IMR-90 (cell line): ENCODE measurements around the gene LHX8. TPM values are rescaled to one million over a fixed set of nuclear protein-coding genes. Genes with fewer than 3 reads are reported as not detected.

Experiments
- ATAC-seq: fragments of 200-7000 bp; cut with Tn5 transposase; 2 replicates; pipeline ENCODE4 v1.9.1; 2020; ENCODE audit warnings: low read depth, mild to moderate bottlenecking, moderate library complexity
- BruUV-seq: library from RNA; stranded (reverse); fragments of 400-500 nt; replicated peaks from 2 replicates; lab custom pipeline; 2021; lab: Mats Ljungman, UMichigan
- CTCF ChIA-PET: fragments of 300-600 bp; formaldehyde crosslinking; extraction: SDS; loops from one replicate; lab custom pipeline; 2021; ENCODE audit warnings: antibody characterized with exemption; lab: Yijun Ruan, JAX
- POLR2A ChIA-PET: fragments of 300-600 bp; sonication (Branson Sonifier 250); formaldehyde crosslinking; loops from one replicate; lab custom pipeline; 2022; ENCODE audit warnings: antibody characterized with exemption; ENCODE audit not compliant: unreplicated experiment; lab: Charles Lee
- DNase-seq: peaks from one replicate; pipeline ENCODE4 v3.0.0; 2013
- H2AFZ ChIP-seq: replicated peaks from 2 replicates; pipeline ENCODE3; 2013; ENCODE audit warnings: low read length, mild to moderate bottlenecking; ENCODE audit not compliant: poor library complexity
- H2AK5ac ChIP-seq: 2 replicates; pipeline ENCODE4 v1.6.1; 2013; ENCODE audit warnings: low read depth, low read length, inconsistent platforms
- H2AK9ac ChIP-seq: replicated peaks from 2 replicates; pipeline ENCODE3; 2013; ENCODE audit warnings: mild to moderate bottlenecking, low read depth, low read length, moderate library complexity; ENCODE audit not compliant: poor library complexity
- H2BK120ac ChIP-seq: 2 replicates; pipeline ENCODE4 v1.6.1; 2013; ENCODE audit warnings: low read depth, low read length, inconsistent platforms
- H2BK15ac ChIP-seq: 3 replicates; pipeline ENCODE4 v1.6.1; 2013; ENCODE audit warnings: low read depth, low read length, inconsistent platforms
- H2BK20ac ChIP-seq: 2 replicates; pipeline ENCODE4 v1.6.1; 2013; ENCODE audit warnings: low read depth, mild to moderate bottlenecking, inconsistent platforms, low read length, moderate library complexity
- H2BK5ac ChIP-seq: 2 replicates; pipeline ENCODE4 v1.6.1; 2013; ENCODE audit warnings: mild to moderate bottlenecking, low read depth, low read length, inconsistent platforms; ENCODE audit not compliant: poor library complexity, severe bottlenecking
- H3K14ac ChIP-seq: replicated peaks from 2 replicates; pipeline ENCODE4 v1.6.1; 2013; ENCODE audit warnings: low read depth, low read length, inconsistent platforms
- H3K18ac ChIP-seq: 2 replicates; pipeline ENCODE4 v1.6.1; 2013; ENCODE audit warnings: low read depth, low read length, control low read depth
- H3K23ac ChIP-seq: 2 replicates; pipeline ENCODE4 v1.6.1; 2013; ENCODE audit warnings: low read depth, low read length, inconsistent platforms
- H3K27ac ChIP-seq: 2 replicates; pipeline ENCODE4 v1.5.1; 2013; ENCODE audit warnings: mild to moderate bottlenecking, control low read depth, low read length; ENCODE audit not compliant: insufficient read depth
- H3K27me3 ChIP-seq: 2 replicates; pipeline ENCODE4 v1.6.1; 2013; ENCODE audit warnings: low read length; ENCODE audit not compliant: control insufficient read depth, insufficient read depth
- H3K36me3 ChIP-seq: 2 replicates; pipeline ENCODE4 v1.6.1; 2013; ENCODE audit warnings: low read length, mixed read lengths; ENCODE audit not compliant: control insufficient read depth, insufficient read depth
- H3K4ac ChIP-seq: 2 replicates; pipeline ENCODE4 v1.6.1; 2013; ENCODE audit warnings: low read depth, low read length, inconsistent platforms
- H3K4me1 ChIP-seq: 2 replicates; pipeline ENCODE4 v1.6.1; 2013; ENCODE audit warnings: low read length, mixed read lengths; ENCODE audit not compliant: control insufficient read depth, insufficient read depth
- H3K4me2 ChIP-seq: 2 replicates; pipeline ENCODE4 v1.6.1; 2013; ENCODE audit warnings: low read depth, mild to moderate bottlenecking, control low read depth, low read length, moderate library complexity
- H3K4me3 ChIP-seq: 2 replicates; pipeline ENCODE4 v1.5.1; 2013; ENCODE audit warnings: low read depth, mild to moderate bottlenecking, control low read depth, low read length, moderate library complexity; ENCODE audit not compliant: insufficient read depth
- H3K56ac ChIP-seq: 2 replicates; pipeline ENCODE4 v1.6.1; 2013; ENCODE audit warnings: low read length, inconsistent platforms; ENCODE audit not compliant: insufficient read depth; ENCODE audit errors: extremely low read depth
- H3K79me1 ChIP-seq, 2 experiments: 2 replicates each; pipeline ENCODE4 v1.6.1; 2013; ENCODE audit warnings: low read length in 2 of 2, inconsistent platforms in 1 of 2, low read depth in 1 of 2
- H3K9ac ChIP-seq: 2 replicates; pipeline ENCODE4 v1.6.1; 2013; ENCODE audit warnings: low read depth, low read length, control low read depth
- H3K9me1 ChIP-seq: 2 replicates; pipeline ENCODE4 v1.6.1; 2013; ENCODE audit warnings: low read length, inconsistent platforms; ENCODE audit not compliant: insufficient read depth
- H3K9me3 ChIP-seq: 2 replicates; pipeline ENCODE4 v1.6.1; 2013; ENCODE audit warnings: low read length; ENCODE audit not compliant: control insufficient read depth, insufficient read depth
- H4K20me1 ChIP-seq: 2 replicates; pipeline ENCODE4 v1.6.1; 2013; ENCODE audit warnings: low read length, inconsistent platforms; ENCODE audit not compliant: insufficient read depth
- H4K5ac ChIP-seq: 2 replicates; pipeline ENCODE4 v1.6.1; 2013; ENCODE audit warnings: mild to moderate bottlenecking, low read depth, low read length, control low read depth
- H4K8ac ChIP-seq, 2 experiments: 2 replicates each; pipeline ENCODE4 v1.6.1; 2013; ENCODE audit warnings: low read depth in 2 of 2, low read length in 2 of 2, control low read depth in 1 of 2, inconsistent platforms in 1 of 2
- H4K91ac ChIP-seq: 2 replicates; pipeline ENCODE4 v1.6.1; 2013; ENCODE audit warnings: low read depth, low read length, inconsistent platforms; ENCODE audit not compliant: insufficient read depth
- RAD21 ChIP-seq: IDR thresholded peaks from 2 replicates; pipeline ENCODE4 v1.6.1; 2012; ENCODE audit warnings: low read length, improper control_type of control experiment
- WGBS, 2 experiments: methylation state at CpG; one replicate each; pipeline versions ENCODE4 v1.1.5 to v1.1.7; 2013; ENCODE audit warnings: missing lambda C conversion rate in 2 of 2; ENCODE audit not compliant: insufficient read length in 1 of 2; ENCODE audit errors: extremely low coverage in 2 of 2; 5-methylcytosine and 5-hydroxymethylcytosine counted together
- dilution Hi-C: fragments of 300-500 bp; cut with HindIII; formaldehyde crosslinking; loops from one replicate; pipeline ENCODE4 v1.14.3; 2018; ENCODE audit warnings: low sequenced_read_pairs; ENCODE audit not compliant: unreplicated experiment
- in situ Hi-C: fragments of 300-500 bp; cut with MboI; formaldehyde crosslinking; loops from 3 replicates; pipeline ENCODE4 v1.14.3; 2019; ENCODE audit warnings: low sequenced_read_pairs, inconsistent platforms, mixed read lengths
- intact Hi-C: fragments of 100-400 bp; cut with micrococcal nuclease; formaldehyde crosslinking; loops from 2 replicates; pipeline ENCODE4 v1.10.0; 2022
- polyA plus RNA-seq, 3 experiments: library from polyadenylated mRNA; depleted of rRNA; stranded (reverse); fragments of >200 nt; gene quantifications; 2 replicates each; pipeline ENCODE4 v1.2.3, GENCODE V29; 2012; ENCODE audit warnings: low replicate concordance in 1 of 3
- total RNA-seq: library from RNA; depleted of rRNA; stranded (reverse); fragments of >200 nt; gene quantifications from 2 replicates; pipeline ENCODE4 v1.2.3, GENCODE V29; 2012

The LHX8 gene
- total and polyA plus RNA-seq, 2 of the 4 experiments (the other 2 are of a cell fraction): not detected

DNA sequence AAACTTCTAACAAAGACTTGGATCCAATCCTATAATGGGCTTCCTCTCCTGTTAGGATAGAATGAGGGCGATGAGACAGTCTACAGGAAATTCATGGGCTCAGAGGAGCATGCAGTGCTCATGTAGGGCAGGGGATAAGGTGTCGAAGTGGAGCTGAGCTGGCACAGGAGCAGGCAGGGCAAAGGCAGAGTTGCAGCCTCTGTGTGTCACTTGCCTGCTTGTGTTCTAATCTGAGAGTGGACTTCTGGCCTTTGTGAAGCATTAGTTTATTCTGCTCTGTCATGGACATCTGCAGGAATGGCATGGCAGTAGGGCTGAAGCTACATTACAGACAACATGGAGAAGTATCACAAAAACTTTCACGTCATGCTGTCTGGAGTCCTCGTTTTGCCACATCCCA lies 32.6 kb downstream of the LHX8 start:
- Histone ChIP-seq H3K9me1 (no peaks in the 10 kb centered on the region), H3K4me3 (no peak overlapping the region), H4K91ac (no peak overlapping the region), H3K27ac (no peak overlapping the region), H2BK20ac (no peak overlapping the region), H2BK15ac (no peak overlapping the region), H3K27me3 (no peaks in the 10 kb centered on the region), H3K18ac (no peak overlapping the region), H3K9ac (no peak overlapping the region), H2BK120ac (no peak overlapping the region), H4K20me1 (no peaks in the 10 kb centered on the region), H4K5ac (no peak overlapping the region), H3K14ac (no peak overlapping the region), H3K9me3 (peaks cover 4% of the 10 kb centered on the region; the same call in 1 of the 2 replicates), H2AK9ac (no peak overlapping the region), H2AFZ (no peak overlapping the region), H2BK5ac (no peak overlapping the region), H3K4ac (no peak overlapping the region), H2AK5ac (no peak overlapping the region), H3K79me1 (no peaks in the 10 kb centered on the region), H3K56ac (no peak overlapping the region), H3K36me3 (no peaks in the 10 kb centered on the region), H3K4me1 (no peaks in the 10 kb centered on the region), H4K8ac (no peak overlapping the region), H3K4me2 (no peak overlapping the region), H3K23ac (no peak overlapping the region)
- DNase-seq: no peak
- in situ Hi-C loops: no loop called here
- ATAC-seq: no peak
- no CpG with 5 or more reads among the region's 4 CpGs for WGBS, 2 experiments
- no TSS peak for BruUV-seq
- no peak for TF ChIP-seq RAD21
- intact Hi-C loops: no loop called here
- dilution Hi-C loops: no loop called here
- POLR2A ChIA-PET: no interaction called here
- CTCF ChIA-PET: no interaction called here
